HG02610 (cell line): Measurements from ENCODE around the gene AKAP6.
"Not testable (repeated sequence)": the region's sequence is repeated elsewhere in the genome, so short reads cannot be mapped to it uniquely, and the experiment has no call there.

ENCODE experiments used
- ATAC-seq: cut with Tn5 transposase; IDR thresholded peaks from one replicate; pipeline ENCODE4 v1.9.1; 2021; ENCODE audit warnings: mild to moderate bottlenecking, moderate library complexity; ENCODE audit not compliant: unreplicated experiment

AKAP6 gene

DNA sequence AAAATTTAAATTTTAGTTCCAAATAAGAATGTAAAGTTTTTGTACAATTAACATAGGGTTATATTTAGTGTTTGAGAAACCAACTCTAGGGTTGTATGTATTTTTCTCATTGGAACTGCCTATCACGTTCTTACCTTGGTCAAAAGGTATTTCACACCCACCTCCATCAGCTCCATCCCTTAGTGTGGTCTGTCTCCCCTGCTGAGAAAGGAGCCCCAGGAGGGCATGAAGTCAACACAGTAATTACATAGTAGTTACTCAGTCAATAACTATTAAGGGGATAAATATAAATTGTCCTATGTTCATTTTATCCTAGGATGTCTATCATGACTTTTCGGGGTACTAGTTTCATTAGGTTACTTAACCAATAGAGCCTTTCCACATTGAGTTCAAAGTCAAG lies 106.3 kb downstream of the AKAP6 start:
- ATAC-seq, result no peak

DNA sequence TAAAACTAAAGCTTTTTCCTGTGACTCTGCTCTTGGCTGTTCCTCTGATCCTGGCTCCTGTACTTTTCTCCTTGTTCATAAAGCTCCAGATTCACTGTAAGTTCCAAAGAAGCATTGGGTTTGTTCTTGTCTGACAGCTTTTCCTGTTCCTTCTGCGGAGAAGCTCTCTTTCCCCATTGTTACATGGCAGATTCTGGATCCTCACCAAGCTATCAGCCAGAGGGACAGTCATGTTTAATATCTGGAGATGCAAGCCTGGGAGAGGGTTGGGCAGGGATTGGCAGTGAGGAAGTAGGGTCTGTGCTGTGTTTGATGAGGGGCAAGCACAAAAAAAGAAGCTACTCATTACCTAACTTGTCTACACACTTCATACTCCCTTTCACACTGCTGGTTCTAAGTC lies 107.9 kb downstream of the AKAP6 start:
- ATAC-seq, result no peak

- ATAC-seq, result no peak
Observed at GRCh38 chr14:32438517-32438916, 109.4 kb downstream of the AKAP6 start.

DNA sequence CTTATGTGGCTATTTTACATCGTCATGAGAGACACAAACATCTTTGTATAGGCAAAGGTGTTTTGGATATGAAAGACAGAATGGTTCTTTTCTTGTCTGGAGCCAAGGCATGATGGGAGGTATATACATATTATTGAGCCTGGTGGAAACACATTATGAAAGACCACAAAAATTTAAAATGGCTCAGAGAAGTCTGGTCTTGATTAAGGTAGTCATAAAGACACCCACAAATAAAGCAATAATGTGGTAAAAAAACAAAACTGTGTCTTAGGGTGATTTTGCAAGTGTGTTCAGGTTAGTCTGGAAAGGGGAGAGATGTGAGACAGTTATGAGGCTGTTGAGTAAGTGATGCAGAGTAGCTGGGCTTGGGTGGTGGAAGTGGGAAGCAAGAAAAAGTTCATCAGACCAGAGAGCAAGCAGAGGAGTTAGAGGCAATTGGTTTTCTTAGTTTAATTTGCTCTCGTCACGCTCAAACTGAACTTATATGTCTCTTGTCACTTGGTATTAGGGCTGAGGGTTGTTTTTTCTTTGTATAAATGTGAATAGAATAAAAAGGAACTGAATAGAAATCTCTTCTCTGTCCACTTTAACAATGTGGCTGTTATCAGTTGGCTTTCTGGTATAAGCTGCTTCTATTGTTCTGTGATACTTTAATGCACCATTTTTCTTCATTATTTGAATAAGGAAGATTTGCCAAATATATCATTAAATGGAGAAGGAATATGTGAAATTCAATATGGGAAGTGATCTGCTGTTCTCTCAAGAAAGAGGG lies 115.0 kb downstream of the AKAP6 start:
- no peak for ATAC-seq

DNA sequence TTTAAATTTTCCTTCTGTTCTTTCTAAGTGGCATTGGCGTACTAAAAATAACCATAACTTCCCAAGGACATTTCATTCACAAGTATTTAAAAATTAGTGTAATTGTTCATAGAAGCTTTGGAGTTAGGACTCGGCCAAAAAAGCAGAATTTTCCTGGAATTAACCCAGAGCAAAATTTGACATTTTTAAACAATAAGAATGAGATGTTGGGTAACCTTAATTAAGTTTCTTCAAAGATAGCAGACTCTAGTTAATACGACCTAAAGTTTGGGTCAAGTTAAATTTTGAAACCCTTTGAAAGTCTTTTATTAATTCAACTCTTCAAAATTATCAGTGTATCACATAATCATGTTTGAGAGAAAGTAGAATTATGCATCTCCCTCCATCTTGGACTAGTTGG lies 118.3 kb downstream of the AKAP6 start:
- ATAC-seq, result no peak

GRCh38 chr14:32449648-32450047 lies 120.5 kb downstream of the AKAP6 start:
- ATAC-seq, result no peak

- no peak for ATAC-seq
Observed at GRCh38 chr14:32450919-32451675, 122.0 kb downstream of the AKAP6 start.

DNA sequence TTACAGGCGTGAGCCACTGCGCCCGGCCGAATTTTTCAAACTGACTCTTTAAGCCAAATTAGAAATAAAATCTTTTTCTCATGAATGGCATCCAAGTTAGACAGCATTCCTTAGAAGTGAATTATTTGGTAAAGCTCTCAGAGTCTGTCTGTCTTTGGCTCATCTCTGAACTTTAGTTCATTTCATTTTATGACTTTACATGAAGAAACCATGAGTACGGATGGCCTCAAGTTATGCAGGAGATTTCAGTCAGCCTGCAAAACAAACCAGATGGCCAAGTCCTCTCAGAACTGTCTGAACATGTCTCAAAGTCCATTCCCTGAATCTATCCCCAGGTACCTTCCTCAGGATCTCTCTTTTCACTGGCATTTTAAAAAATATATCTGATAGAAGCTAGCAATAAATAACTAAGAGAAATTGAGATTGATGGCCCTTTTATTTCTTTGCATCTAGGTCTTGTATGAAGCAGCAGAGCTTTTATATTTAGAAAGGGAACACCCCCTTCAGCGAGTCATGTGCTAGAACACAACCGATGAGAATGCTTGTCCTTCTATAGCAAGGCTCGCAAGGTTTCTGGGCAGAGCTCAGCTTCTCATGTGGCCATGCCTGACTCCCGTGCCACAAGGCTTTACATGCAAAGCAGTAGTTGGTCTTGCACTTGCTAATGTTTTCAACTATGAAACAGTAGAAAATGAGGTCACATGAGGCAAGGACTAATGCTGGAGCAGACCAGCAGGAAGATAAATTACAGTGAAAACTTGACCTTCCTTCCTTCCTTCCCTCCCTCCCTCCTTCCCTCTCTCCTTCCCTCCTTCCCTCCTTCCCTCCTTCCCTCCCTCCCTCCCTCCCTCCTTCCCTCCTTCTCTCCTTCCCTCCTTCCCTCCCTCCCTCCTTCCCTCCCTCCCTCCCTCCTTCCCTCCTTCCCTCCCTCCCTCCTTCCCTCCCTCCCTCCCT lies 125.0 kb downstream of the AKAP6 start:
- ATAC-seq, result no peak

DNA sequence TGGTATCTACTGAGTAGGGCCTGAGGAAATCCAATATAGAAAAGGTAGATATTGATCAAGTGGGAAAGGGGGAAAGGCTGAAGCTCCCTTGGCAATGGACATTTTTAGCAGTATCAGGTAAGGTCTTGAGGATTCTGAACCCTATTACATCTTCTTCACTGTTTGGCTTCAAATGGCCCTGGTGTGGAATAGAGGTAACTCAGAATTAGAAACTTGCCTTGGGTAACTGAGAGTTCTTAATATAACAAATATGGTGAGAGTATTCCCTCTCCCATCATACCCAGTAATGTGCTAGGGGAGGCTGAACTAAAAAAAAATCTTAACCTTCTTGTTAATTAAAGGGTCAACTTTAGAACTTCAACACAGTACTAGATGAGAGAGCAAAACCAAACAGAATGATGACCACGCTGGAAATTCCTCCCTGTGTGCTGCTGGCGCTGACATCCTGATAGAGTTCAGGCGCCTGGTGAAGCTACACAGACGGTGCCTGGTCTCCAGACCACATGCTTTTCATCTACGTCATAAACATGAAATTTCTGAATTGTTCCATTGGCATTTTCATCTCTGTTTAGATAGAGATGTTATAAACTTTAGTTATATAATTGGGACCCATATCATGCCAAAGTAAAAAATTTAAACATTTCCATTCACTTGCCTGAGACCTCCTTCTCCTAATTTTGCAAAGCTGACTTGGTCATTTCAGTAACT lies 128.3 kb downstream of the AKAP6 start:
- ATAC-seq, result no peak

GRCh38 chr14:32458720-32459119 lies 129.6 kb downstream of the AKAP6 start:
- ATAC-seq, result no peak

DNA sequence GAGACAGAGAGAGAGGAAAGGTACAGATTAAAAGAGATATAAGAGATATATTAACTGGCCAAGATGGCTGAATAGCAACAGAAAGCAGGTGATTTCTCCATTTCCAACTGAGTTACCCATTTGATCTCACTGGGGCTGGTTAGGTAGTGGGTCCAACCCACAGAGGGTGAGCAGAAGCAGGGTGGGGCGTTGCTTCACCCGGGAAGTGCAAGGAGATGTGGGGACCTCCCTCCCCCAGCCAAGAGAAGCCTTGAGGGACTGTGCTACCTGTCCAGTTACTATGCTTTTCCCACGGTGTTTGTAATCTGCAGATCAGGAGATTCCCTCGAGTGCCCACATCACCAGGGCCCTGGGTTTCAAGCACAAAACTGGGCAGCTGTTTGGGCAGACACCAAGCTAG lies 131.2 kb downstream of the AKAP6 start:
- no peak for ATAC-seq

DNA sequence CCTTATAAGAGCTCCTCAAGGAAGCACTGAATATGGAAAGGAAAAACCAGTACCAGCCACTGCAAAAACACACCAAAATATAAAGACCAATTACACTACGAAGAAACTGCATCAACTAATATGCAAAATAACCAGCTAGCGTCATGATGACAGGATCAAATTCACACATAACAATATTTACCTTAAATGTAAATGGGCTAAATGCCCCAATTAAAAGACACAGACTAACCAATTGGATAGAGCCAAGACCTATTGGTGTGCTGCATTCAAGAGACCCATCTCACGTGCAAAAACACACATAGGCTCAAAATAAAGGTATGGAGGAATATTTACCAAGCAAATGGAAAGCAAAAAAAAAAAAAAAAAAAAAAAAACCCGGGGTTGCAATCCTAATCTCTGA lies 133.5 kb downstream of the AKAP6 start:
- not testable (repeated sequence) for ATAC-seq

GRCh38 chr14:32468955-32469354 lies 139.9 kb downstream of the AKAP6 start:
- no peak for ATAC-seq

DNA sequence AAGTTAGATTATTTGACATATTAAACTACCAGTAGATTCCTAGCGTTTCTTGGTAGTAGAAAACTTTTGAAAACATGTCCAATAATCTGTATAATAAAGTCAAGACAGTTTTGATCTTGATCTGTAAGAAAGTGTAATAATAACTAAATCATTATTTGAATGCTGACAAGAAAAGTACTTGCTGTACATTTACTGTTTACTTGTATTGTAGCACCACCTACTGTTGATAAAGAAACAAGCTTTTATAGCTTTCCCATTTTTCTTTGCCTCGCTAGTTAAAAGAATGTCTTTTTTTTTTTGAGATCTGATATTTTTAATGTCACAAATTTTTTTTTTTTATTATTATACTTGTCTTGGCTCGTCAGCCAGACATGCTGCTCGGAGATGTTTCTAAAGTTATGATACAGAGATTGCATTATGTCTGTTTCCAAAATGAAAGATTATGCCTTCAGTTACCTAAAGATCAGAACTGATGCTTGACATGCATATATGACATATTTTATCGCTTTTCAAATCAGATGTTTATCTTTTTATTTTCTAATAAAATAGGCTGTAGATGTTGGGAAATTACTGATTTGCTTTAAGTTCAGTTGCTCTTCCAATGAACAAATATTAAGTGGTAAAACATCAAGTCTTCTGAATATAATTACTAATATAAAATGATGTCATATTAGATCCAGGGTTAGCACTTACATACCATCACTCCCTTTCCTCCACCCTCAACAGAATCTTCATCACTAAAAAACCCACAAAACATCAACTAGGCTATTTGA lies 140.5 kb downstream of the AKAP6 start:
- no peak for ATAC-seq

DNA sequence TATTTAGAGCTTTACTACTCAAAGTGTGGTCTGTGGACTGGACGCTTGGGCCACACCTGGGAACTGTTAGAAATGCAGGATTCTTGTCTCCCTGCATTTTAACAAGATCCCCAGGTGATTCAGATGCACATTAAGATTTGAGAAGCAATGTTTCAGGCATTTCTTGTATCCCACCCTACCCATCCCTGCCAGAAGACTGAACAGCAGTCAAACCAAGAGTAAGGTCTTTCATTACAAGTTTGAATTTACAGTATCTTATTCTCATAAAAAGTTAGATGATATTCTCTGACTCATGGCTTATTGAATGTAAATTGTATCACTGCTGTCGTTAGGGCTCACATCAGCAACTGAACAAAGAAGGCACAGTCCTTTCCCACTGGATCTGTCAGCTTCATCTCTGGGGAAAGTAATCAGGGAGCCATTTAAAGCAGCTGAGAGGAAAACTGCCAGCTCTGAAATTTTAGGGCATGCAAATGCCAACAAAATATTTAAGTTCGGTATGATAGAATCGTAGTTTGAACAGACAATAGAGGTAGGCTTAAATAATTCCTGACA lies 141.1 kb downstream of the AKAP6 start:
- ATAC-seq, result no peak

DNA sequence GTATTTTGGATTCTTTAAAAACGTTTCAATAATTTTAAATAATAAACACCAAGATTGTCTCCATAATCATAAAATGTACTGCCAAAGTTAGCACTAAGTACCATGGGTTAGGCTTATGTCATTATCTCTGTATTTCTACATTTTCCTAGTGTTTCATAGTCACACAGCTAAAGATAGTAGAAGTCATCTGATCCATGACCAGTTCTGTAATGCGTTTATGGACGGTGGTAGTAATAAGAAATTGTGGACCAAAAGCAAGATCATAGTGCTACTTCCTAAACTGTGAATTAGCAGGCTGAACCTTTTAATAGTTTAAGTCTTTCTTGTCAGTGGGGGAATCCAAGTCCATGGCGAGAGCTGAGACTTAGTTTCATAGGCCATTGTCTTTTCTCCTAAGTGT lies 142.1 kb downstream of the AKAP6 start:
- ATAC-seq, result no peak

DNA sequence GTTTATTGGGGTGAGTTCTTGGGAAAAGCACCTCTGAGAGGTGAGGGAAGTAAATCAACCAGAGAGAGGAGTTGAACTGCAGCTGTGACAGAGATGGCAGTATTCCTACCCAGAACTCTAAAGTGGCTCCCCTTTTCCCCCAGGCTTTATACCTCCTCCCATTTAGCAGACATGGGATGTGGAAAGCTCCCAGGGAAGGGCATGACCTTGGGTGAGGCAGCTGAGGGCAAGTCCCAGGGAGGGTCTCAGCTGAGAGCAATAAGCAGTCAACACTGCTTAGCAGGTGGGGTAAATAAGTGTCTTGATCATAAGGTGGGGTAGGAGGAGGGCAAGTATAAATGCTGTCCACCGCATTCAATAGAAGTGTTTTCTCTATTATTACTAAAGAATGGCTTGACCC lies 143.0 kb downstream of the AKAP6 start:
- no peak for ATAC-seq

DNA sequence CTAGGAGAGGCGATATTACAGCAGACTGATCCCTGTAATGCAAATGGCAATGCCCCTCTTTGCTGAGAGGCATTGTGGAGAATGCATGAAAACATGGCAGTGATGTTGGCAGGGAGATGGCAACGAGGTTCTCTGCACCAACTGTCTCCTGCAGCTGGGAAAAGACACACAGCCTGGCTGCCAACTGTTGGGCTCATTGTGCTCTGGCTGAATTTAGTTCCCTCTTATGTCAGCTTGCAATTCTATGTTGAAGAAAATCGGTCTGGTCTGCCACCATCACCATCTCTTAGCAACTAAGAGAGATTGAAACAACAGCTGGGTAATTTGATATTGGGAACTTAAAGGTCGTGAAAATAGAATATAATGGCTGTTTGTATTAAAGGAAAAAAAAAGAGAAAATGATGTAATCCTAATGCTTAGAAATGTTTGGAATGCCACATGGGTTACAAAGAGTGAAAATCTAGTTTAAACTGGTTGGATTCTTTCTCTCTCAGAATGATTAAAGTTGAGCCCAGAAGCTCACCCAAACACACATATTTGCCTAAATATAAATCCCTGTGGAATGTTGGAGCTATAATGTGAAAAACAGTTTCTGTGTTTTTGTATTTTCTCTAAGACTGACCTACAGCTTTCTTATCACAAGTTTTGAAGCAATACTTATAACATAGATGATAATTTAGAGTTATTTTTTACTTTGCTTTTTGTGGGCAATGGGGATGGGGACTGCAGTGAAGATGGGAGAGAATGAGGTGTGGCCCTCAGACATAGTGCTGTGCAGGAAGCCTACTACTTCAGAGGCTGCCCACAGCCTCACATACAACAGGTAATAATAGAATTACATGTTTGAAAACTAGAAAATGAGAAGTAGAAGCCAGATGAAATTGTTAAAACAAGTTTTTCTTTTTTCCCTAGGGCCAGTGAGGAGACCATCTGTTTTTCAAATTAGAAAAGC lies 143.7 kb downstream of the AKAP6 start:
- ATAC-seq, result no peak

DNA sequence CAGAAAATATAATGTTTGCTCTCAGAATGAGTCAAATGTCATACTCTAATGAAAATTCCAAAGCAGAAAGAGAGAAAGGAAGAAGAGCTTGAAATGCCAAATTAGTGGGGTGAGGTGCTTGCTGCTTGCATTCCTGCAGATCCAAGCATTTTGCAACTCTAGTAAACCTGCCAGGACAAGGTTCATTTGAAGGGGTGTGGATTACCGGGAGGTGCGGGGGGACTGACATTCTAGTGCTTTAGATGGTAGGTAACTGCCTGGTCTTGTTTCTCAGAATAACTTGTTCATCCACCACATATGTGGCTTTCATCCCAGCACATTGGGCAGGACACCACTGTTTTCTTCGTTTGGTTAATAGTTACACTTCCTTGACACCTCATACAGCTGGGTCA lies 144.4 kb downstream of the AKAP6 start:
- no peak for ATAC-seq
